NT2/D1 (cell line): ENCODE measurements around the gene TNK1.

Source experiments
- YY1 ChIP-seq: IDR thresholded peaks from 2 replicates; pipeline ENCODE4 v1.6.1; 2011; ENCODE audit not compliant: insufficient read length, insufficient read depth
- ZNF274 ChIP-seq: IDR thresholded peaks from 2 replicates; pipeline ENCODE4 v1.6.1; 2011; ENCODE audit warnings: mild to moderate bottlenecking, low read depth, low read length

DNA sequence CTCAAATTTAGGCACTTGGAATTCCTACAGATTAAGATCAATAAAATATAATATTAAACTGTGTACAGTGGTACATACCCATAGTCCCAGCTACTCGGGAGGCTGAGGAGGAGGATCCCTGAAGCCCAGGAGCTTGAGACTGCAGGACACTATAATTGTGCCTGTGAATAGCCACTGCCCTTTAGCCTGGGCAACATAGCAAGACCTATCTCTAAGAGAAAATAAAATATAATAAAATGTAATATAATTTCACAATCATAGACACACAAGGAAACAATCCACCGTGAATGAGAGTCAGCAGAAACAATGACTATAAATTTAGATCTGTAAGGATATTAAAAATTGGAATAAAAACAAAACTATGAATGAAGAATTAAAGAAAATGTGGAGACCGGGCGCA lies 10.0 kb upstream of the TNK1 start:
- TF ChIP-seq ZNF274 = no peak
- TF ChIP-seq YY1 = no peak
